DOHH2 (cell line): ENCODE results near the gene CCBE1.

Experiments
- H3F3A ChIP-seq: fragments of 200-600 bp; sonication (generic), shearing (Covaris generic); 2 replicates; pipeline ENCODE4 v1.6.0; 2016; ENCODE audit warnings: antibody characterized with exemption, mild to moderate bottlenecking; ENCODE audit not compliant: control insufficient read depth, insufficient read depth
- H3K27ac ChIP-seq: fragments of 200-600 bp; sonication (generic); 2 replicates; pipeline ENCODE4 v1.5.1; 2014; ENCODE audit warnings: low read depth, mild to moderate bottlenecking, low read length, moderate library complexity
- H3K27me3 ChIP-seq: fragments of 200-600 bp; sonication (generic); 2 replicates; pipeline ENCODE4 v1.6.1; 2014; ENCODE audit warnings: mild to moderate bottlenecking, low read length, mixed read lengths; ENCODE audit not compliant: control insufficient read depth
- H3K36me3 ChIP-seq: fragments of 200-600 bp; sonication (generic); 2 replicates; pipeline ENCODE4 v1.6.1; 2014; ENCODE audit warnings: mild to moderate bottlenecking, low read length, moderate library complexity, mixed read lengths; ENCODE audit not compliant: control insufficient read depth
- H3K4me1 ChIP-seq: fragments of 200-600 bp; sonication (generic); 2 replicates; pipeline ENCODE4 v1.6.1; 2014; ENCODE audit warnings: mild to moderate bottlenecking, low read length, mixed read lengths; ENCODE audit not compliant: control insufficient read depth
- H3K4me2 ChIP-seq: fragments of 200-600 bp; sonication (generic); 2 replicates; pipeline ENCODE4 v1.6.0; 2014; ENCODE audit warnings: mild to moderate bottlenecking, low read length, moderate library complexity
- H3K4me3 ChIP-seq: fragments of 200-600 bp; sonication (generic); 2 replicates; pipeline ENCODE4 v1.5.1; 2014; ENCODE audit warnings: mild to moderate bottlenecking, low read length, mixed read lengths
- H3K79me2 ChIP-seq: fragments of 200-600 bp; sonication (generic); 2 replicates; pipeline ENCODE4 v1.6.1; 2014; ENCODE audit warnings: mild to moderate bottlenecking, low read length, mixed read lengths; ENCODE audit not compliant: control insufficient read depth
- H3K9me2 ChIP-seq: fragments of 200-600 bp; sonication (generic); replicated peaks from 2 replicates; pipeline ENCODE4 v1.6.1; 2014; ENCODE audit warnings: mild to moderate bottlenecking, low read length, mixed read lengths; ENCODE audit not compliant: control insufficient read depth
- H3K9me3 ChIP-seq: fragments of 200-600 bp; sonication (generic); 2 replicates; pipeline ENCODE4 v1.6.1; 2014; ENCODE audit warnings: antibody characterized with exemption, low read length, mixed read lengths; ENCODE audit not compliant: control insufficient read depth, insufficient read depth
- H4K20me1 ChIP-seq: fragments of 200-600 bp; sonication (generic); 2 replicates; pipeline ENCODE4 v1.6.0; 2014; ENCODE audit warnings: low read depth, mild to moderate bottlenecking, antibody characterized with exemption, low read length, moderate library complexity; ENCODE audit not compliant: control insufficient read depth, insufficient read depth
- CTCF ChIP-seq: fragments of 200-600 bp; sonication (generic); IDR thresholded peaks from one replicate; pipeline ENCODE4 v1.5.1; 2014; ENCODE audit warnings: antibody characterized with exemption, mild to moderate bottlenecking, low read depth, low read length; ENCODE audit not compliant: poor library complexity, severe bottlenecking
- EZH2phosphoT487 ChIP-seq: fragments of 200-600 bp; sonication (generic); IDR thresholded peaks from 2 replicates; pipeline ENCODE4 v1.6.1; 2017; ENCODE audit warnings: borderline replicate concordance, mild to moderate bottlenecking, antibody characterized with exemption, low read length, moderate library complexity, mixed read lengths

CCBE1 gene

GRCh38 chr18:59577386-59577655 is 119.9 kb downstream of the CCBE1 start:
- no peaks in the 10 kb centered on the region; the same call in 1 of the 2 replicates for H3K27me3 ChIP-seq
- no peaks in the 10 kb centered on the region for H3K36me3 ChIP-seq
- H3K4me2 ChIP-seq = no peak overlapping the region
- H3K4me3 ChIP-seq = no peak overlapping the region
- TF ChIP-seq CTCF = no peak
- TF ChIP-seq EZH2phosphoT487 = no peak
- H3K9me2 ChIP-seq = no peaks in the 10 kb centered on the region
- no peaks in the 10 kb centered on the region for H3K4me1 ChIP-seq
- no peaks in the 10 kb centered on the region for H3K9me3 ChIP-seq
- H4K20me1 ChIP-seq = no peaks in the 10 kb centered on the region
- no peaks in the 10 kb centered on the region for H3K79me2 ChIP-seq
- H3F3A ChIP-seq = no peaks in the 10 kb centered on the region
- H3K27ac ChIP-seq = no peak overlapping the region

- no peaks in the 10 kb centered on the region for H3K9me2 ChIP-seq
- no peak overlapping the region for H3K4me2 ChIP-seq
- no peak overlapping the region for H3K4me3 ChIP-seq
- H3K27me3 ChIP-seq = no peaks in the 10 kb centered on the region; the same call in none of the 2 replicates
- no peaks in the 10 kb centered on the region for H3K4me1 ChIP-seq
- no peak overlapping the region for H3K27ac ChIP-seq
- no peaks in the 10 kb centered on the region for H3K36me3 ChIP-seq
- no peaks in the 10 kb centered on the region for H4K20me1 ChIP-seq
- no peaks in the 10 kb centered on the region for H3F3A ChIP-seq
- no peaks in the 10 kb centered on the region for H3K9me3 ChIP-seq
- TF ChIP-seq EZH2phosphoT487 (no peak), CTCF (no peak)
- H3K79me2 ChIP-seq = no peaks in the 10 kb centered on the region
Measured at GRCh38 chr18:59576541-59577385, 120.5 kb downstream of the CCBE1 start.

GRCh38 chr18:59575995-59576394 is 121.2 kb downstream of the CCBE1 start:
- Histone ChIP-seq H3K27ac (no peak overlapping the region), H3K36me3 (no peaks in the 10 kb centered on the region), H3K9me2 (no peaks in the 10 kb centered on the region), H3K4me2 (no peak overlapping the region), H3K4me3 (no peak overlapping the region), H3K4me1 (no peaks in the 10 kb centered on the region), H4K20me1 (no peaks in the 10 kb centered on the region), H3K27me3 (no peaks in the 10 kb centered on the region; the same call in none of the 2 replicates), H3K9me3 (no peaks in the 10 kb centered on the region), H3K79me2 (no peaks in the 10 kb centered on the region), H3F3A (no peaks in the 10 kb centered on the region)
- no peak for TF ChIP-seq EZH2phosphoT487
- no peak for TF ChIP-seq CTCF
